HG03457 (cell line): Measurements from ENCODE around the gene SYPL2.
"Not testable (repeated sequence)": the region's sequence is repeated elsewhere in the genome, so short reads cannot be mapped to it uniquely, and the experiment has no call there.

Source experiments
- ATAC-seq: cut with Tn5 transposase; IDR thresholded peaks from one replicate; pipeline ENCODE4 v1.9.1; 2021; ENCODE audit warnings: moderate number of reproducible peaks; ENCODE audit not compliant: unreplicated experiment

SYPL2 gene

DNA sequence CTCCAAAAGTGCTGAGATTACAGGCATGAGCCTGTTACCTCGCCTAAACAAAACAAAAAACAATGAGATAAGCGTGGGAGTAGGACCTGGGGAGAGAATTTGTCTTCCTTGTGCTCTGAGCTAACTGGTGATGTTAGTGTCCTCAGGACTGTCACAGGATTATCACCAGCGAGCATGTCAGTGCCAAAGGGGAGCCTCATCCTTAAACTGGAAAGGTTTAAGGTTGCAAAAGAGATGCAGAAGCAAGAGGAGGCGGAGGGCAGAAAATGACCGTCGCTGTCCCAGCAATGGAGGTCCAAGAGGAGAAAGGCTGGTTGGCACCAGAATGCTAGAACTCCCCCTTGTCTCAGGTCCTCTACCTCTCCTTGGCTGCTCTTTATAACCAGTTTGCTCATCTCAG, 3.9 kb downstream of the SYPL2 start:
- ATAC-seq = no peak

DNA sequence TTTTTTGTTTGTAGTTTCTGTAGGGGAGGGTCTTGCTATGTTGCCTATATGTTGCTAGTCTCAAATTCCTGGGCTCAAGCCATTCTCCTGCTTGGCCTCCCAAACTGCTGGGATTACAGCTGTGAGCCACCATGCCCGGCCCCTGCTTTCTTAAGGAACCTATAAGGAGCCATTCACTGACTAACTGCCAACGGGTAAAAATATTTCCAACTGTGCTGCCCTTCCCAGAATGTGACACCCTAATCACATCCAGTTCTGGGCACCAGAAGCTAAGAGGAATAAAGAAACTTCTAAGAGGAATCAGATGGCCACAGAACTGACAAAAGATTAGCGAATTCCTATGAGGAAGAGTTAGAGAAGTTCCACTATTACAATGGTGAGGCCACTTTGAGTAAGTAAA, 6.4 kb downstream of the SYPL2 start:
- no peak for ATAC-seq

- ATAC-seq = not testable (repeated sequence)
Measured at GRCh38 chr1:109473284-109474057, 7.1 kb downstream of the SYPL2 start.

GRCh38 chr1:109474697-109475096, 8.4 kb downstream of the SYPL2 start:
- no peak for ATAC-seq

GRCh38 chr1:109475261-109475660, 8.9 kb downstream of the SYPL2 start:
- no peak for ATAC-seq

- no peak for ATAC-seq
Measured at GRCh38 chr1:109476825-109477224, 10.5 kb downstream of the SYPL2 start.

DNA sequence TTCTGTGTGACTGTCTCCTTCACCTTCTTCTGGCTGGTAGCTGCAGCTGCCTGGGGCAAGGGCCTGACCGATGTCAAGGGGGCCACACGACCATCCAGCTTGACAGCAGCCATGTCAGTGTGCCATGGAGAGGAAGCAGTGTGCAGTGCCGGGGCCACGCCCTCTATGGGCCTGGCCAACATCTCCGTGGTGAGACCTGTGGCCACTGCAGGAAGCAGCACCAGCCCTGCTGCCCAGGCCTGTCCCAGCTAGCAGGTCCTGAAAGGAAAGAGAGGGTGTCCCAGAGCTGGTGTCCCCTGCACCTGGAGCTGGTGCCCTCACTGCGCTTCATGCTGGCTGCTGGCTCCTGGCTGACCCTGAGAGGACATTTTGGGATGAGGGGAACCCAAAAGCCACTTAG, 11.5 kb downstream of the SYPL2 start:
- ATAC-seq = no peak

GRCh38 chr1:109478806-109479205, 12.5 kb downstream of the SYPL2 start:
- ATAC-seq = no peak

DNA sequence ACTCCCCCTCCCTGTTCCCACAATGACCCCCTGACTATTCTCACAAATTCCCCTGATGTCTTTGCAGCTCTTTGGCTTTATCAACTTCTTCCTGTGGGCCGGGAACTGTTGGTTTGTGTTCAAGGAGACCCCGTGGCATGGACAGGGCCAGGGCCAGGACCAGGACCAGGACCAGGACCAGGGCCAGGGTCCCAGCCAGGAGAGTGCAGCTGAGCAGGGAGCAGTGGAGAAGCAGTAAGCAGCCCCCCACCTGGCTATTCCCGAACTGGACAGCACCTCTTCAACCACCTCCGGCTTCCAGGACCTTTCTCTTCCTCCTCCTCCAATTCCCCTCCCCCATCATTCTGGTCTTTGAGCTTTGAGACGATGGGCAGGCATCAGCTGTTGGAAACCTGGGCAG, 13.0 kb downstream of the SYPL2 start:
- ATAC-seq = no peak

GRCh38 chr1:109479901-109480300, 13.6 kb downstream of the SYPL2 start:
- ATAC-seq = no peak

DNA sequence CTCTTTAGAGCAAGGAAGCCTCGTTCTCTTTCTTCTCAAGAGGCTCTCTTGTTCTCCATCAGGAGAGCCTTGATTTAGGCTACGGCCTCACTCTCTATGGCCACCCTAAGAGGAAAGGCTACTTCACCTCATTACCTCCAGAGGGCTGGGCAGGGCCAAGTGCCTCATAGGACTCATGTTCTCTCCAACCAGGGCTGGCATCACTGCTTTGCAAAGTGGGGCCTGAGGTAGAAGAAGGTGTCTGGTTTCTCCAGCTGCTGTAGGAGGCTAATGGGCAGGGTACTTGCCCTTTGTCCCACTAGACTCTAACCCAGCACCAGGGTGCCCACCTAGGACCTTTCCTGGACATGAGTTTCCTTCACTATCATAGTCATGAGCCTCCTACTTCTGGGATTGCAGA, 15.3 kb downstream of the SYPL2 start:
- ATAC-seq = no peak

GRCh38 chr1:109482242-109482641, 15.9 kb downstream of the SYPL2 start:
- ATAC-seq = no peak

GRCh38 chr1:109482791-109483671, 16.7 kb downstream of the SYPL2 start:
- peak; percentile 23 for ATAC-seq

DNA sequence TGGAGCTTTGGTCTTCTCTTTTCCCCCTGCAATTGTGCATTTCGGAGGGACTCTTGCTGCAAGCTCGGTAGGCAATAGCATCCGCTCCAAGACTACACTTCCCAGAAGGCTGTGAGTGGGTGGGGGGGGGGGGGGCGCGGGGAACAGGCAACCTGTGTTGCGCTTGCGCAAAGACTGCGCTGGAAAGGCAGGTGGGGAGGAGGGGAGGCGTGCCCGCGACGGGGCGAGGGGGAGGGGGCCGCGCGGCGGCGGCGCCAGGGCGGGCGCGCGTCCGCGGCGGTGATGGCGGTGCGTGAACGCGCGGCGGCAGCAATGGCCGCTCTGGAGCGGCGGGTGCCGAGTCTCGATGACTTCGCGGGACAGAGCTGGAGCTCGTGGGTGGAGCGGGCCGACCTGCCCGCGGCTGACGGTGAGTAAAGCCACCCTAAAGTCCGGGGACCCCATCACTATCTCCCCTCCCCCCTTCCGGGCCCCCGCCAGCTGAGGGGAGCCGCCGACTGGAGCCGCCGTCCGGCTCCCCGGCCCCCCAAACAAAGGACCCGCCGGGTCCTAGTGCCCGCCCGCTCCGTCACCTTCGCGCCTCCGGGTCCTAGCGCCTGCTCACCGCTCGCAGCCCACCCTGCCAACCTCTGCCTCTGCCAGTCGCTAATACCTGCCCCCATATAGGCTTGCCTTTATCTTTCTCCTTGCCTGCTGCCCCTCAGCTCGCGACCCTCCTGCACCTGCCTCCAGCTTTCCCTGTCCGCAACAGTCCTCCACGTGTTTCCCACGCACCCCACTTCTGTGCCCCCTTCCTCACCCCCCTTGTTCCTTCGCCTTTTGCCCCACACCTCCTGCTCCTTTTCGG, 17.5 kb downstream of the SYPL2 start, which contains the start of gene ATXN7L2:
Gene ATXN7L2 (plus strand): TSS at position 234 of the 847 bp plus-strand sequence. CDS start 49 bp downstream, at position 283.
- peak; percentile 45 for ATAC-seq

- ATAC-seq = no peak
Measured at GRCh38 chr1:109484519-109484975, 18.2 kb downstream of the SYPL2 start.

DNA sequence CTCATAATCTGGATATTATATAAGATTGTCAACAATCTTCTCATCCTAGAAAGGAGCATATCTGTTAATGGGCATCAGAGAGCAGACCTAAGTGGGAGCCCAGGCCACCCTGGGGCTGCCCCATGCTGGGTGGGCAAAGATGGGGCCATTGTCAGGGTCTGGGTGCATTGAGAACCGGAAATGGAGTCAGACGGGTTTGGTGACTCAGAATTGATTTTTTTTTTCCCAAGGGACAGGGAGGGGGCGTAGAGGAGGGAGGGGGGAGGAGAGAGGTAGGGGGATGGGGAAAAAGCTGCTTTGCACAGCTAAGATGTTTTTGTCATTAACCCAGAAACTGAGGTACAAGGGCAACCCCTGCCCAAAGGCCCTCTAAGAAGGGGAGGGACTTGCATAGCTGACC, 18.7 kb downstream of the SYPL2 start:
- no peak for ATAC-seq

DNA sequence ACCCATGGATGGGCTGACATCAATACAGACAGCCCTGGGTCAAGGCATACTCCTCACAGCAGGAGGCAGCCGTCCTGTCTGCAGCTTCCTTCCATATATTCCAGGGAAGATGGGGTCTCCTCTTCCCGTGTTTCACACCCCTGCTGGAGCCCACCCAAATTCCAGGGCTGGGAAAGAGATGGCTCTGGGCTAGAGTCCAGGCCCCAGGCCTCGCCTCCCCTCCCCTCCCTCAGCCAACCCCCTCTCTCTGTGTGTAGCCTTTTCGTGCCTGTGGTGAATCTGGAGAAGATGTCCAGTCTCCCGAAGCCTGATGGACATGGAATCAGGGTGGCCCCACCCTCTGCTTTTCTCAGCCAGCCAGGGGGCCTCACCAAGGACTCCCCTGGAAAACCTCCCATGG, 20.9 kb downstream of the SYPL2 start:
- no peak for ATAC-seq

GRCh38 chr1:109488201-109488600, 21.9 kb downstream of the SYPL2 start:
- no peak for ATAC-seq

- ATAC-seq = no peak
Measured at GRCh38 chr1:109488696-109489095, 22.4 kb downstream of the SYPL2 start.

DNA sequence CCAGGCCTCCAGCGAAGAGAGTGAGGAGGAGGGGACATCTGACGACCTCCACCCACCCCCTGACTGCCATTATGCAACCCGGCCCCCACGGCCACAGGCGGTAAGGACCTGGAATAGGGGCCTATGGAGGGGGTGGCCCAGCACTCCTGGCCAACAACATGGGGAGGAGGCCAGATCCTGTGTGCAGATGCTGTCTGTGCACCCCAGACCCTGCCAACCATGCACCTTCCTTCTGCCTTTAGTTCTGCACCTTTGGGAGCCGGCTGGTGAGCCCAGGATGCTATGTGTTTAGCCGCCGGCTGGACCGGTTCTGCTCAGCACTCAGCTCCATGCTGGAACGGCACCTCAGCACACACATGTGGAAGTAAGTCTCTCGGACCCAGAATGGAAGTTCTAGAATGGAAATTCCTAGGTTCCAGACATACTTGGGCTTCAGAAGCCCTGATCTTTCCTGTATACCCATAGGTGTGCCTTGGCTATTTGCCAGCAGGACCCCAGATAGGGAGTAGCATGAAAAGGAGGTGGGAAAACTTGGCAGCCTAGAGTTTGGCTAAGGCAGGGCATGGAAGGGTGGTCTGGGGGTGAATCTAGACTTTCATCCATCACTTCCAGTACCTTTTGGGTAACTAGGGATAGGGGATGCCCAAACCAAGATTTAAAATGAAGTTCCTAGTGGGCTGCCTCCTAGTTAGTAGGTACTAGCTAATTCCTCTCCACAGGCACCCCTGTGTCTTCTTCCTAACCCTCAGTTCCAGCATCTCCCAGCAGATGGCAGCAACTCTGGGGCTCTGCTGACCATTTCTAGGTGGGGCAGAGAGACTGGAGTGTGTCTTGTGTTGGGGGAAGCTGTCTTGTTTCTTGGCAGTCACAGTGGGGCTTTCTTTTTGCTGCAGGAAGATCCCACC, 23.9 kb downstream of the SYPL2 start:
- ATAC-seq = no peak
